MCF 10A (cell line): ENCODE data around the gene SPATA6L. TPM values are rescaled to one million over a fixed set of nuclear protein-coding genes. Genes with fewer than 3 reads are reported as not detected.

Experiments
- BruUV-seq: library from RNA; stranded (reverse); fragments of 400-500 nt; replicated peaks from 2 replicates; lab custom pipeline; 2021; lab: Mats Ljungman, UMichigan
- CTCF ChIA-PET: fragments of 300-600 bp; sonication (Branson Sonifier 250); formaldehyde crosslinking; extraction: SDS; loops from one replicate; lab custom pipeline; 2021; ENCODE audit warnings: antibody characterized with exemption, inconsistent platforms; lab: Yijun Ruan, JAX
- POLR2A ChIA-PET: fragments of 300-600, 350-650 bp; sonication (Branson Sonifier 250); formaldehyde crosslinking; extraction: SDS; loops from one replicate; lab custom pipeline; 2020; ENCODE audit warnings: antibody characterized with exemption, inconsistent platforms; lab: Yijun Ruan, JAX
- DNase-seq: peaks from one replicate; pipeline ENCODE4 v3.0.0-alpha.2; 2018; ENCODE audit not compliant: unreplicated experiment
- H3K27ac Mint-ChIP-seq: one replicate; pipeline ENCODE4 v1.8.0; 2022; ENCODE audit warnings: mild to moderate bottlenecking, low read depth, mixed read lengths; ENCODE audit not compliant: unreplicated experiment
- H3K27me3 Mint-ChIP-seq: one replicate; pipeline ENCODE4 v1.8.0; 2022; ENCODE audit warnings: mixed read lengths; ENCODE audit not compliant: insufficient read depth, unreplicated experiment
- H3K36me3 Mint-ChIP-seq: one replicate; pipeline ENCODE4 v1.8.0; 2022; ENCODE audit warnings: mild to moderate bottlenecking, moderate library complexity, mixed read lengths; ENCODE audit not compliant: insufficient read depth, unreplicated experiment
- H3K4me1 Mint-ChIP-seq: one replicate; pipeline ENCODE4 v1.8.0; 2022; ENCODE audit warnings: mixed read lengths; ENCODE audit not compliant: insufficient read depth, unreplicated experiment
- H3K4me3 Mint-ChIP-seq: one replicate; pipeline ENCODE4 v1.8.0; 2022; ENCODE audit warnings: mild to moderate bottlenecking, moderate library complexity, mixed read lengths; ENCODE audit not compliant: unreplicated experiment
- H3K9me3 Mint-ChIP-seq: one replicate; pipeline ENCODE4 v1.8.0; 2022; ENCODE audit warnings: mixed read lengths; ENCODE audit not compliant: unreplicated experiment
- intact Hi-C: fragments of 100-400 bp; cut with micrococcal nuclease; formaldehyde crosslinking; loops from 2 replicates; pipeline ENCODE4 v1.14.1; 2022
- total RNA-seq: library from RNA; stranded (reverse); gene quantifications from 2 replicates; pipeline ENCODE4 v1.2.3, GENCODE V29; 2022
- TF ChIP-seq, protein P1 (sequence below): fragments of 200-600 bp; IDR thresholded peaks from one replicate; pipeline ENCODE4 v1.8.0; 2022; ENCODE audit warnings: antibody characterized with exemption, mild to moderate bottlenecking; ENCODE audit not compliant: unreplicated experiment

The SPATA6L gene
- total RNA-seq, 1 experiment from 2014 or later: 5.5 TPM

DNA sequence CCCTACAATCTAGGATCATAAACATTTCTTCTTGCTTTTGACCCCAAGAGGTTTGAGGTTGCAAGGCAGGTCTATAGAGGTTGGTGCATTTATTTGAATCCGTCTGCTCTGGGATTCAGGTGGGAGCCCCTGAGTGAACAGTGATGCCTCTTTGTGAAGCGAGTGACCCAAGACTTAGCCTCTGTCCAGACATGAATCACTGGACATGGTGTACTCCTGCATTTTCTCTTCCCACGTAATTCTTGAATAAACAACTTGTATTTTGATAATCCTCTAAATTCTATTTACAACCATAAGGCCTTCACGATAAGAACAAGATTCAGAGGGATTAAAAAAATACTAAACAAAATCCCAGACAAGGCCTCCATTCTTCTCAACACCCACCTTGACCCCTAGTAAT, 71.7 kb downstream of the SPATA6L start:
- H3K27me3 Mint-ChIP-seq: no peaks in the 10 kb centered on the region
- DNase-seq: no peak
- no peak overlapping the region for H3K4me3 Mint-ChIP-seq
- no peaks in the 10 kb centered on the region for H3K4me1 Mint-ChIP-seq
- H3K36me3 Mint-ChIP-seq: no peaks in the 10 kb centered on the region
- H3K27ac Mint-ChIP-seq: no peak overlapping the region
- TF ChIP-seq, protein P1, sequence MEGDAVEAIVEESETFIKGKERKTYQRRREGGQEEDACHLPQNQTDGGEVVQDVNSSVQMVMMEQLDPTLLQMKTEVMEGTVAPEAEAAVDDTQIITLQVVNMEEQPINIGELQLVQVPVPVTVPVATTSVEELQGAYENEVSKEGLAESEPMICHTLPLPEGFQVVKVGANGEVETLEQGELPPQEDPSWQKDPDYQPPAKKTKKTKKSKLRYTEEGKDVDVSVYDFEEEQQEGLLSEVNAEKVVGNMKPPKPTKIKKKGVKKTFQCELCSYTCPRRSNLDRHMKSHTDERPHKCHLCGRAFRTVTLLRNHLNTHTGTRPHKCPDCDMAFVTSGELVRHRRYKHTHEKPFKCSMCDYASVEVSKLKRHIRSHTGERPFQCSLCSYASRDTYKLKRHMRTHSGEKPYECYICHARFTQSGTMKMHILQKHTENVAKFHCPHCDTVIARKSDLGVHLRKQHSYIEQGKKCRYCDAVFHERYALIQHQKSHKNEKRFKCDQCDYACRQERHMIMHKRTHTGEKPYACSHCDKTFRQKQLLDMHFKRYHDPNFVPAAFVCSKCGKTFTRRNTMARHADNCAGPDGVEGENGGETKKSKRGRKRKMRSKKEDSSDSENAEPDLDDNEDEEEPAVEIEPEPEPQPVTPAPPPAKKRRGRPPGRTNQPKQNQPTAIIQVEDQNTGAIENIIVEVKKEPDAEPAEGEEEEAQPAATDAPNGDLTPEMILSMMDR: no peak
- H3K9me3 Mint-ChIP-seq: no peaks in the 10 kb centered on the region
- POLR2A ChIA-PET: no interaction called here
- CTCF ChIA-PET: no interaction called here
- intact Hi-C loops: no loop called here
- BruUV-seq: no TSS peak

DNA sequence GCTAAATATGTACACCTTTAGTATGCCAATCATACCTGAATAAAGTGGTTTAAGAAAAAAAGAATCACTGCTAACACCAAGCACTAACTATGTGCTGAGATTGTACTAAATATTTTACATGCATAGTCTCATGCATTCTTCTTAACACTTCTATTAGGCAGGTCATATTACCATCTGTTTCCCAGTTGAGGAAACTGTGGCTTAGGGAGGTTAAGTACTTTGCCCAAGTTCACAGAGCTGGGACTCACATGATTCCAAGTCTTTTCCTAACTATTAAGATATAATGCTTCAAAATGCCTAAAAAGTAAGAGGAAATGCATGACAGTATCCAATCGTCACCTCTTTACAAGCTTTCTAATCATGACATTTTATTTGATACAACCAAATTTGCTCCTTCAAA, 73.4 kb downstream of the SPATA6L start:
- POLR2A ChIA-PET: no interaction called here
- no peaks in the 10 kb centered on the region for H3K4me1 Mint-ChIP-seq
- TF ChIP-seq, protein P1: no peak
- H3K27ac Mint-ChIP-seq: no peak overlapping the region
- BruUV-seq: no TSS peak
- no peaks in the 10 kb centered on the region for H3K27me3 Mint-ChIP-seq
- no peak overlapping the region for H3K4me3 Mint-ChIP-seq
- H3K9me3 Mint-ChIP-seq: no peaks in the 10 kb centered on the region
- intact Hi-C loops: no loop called here
- no peaks in the 10 kb centered on the region for H3K36me3 Mint-ChIP-seq
- DNase-seq: no peak
- CTCF ChIA-PET: interaction anchor here (3.6 kb wide), 1 partner anchor 11 kb away, joined by 15 read pairs; no protein-coding TSS in a partner anchor

DNA sequence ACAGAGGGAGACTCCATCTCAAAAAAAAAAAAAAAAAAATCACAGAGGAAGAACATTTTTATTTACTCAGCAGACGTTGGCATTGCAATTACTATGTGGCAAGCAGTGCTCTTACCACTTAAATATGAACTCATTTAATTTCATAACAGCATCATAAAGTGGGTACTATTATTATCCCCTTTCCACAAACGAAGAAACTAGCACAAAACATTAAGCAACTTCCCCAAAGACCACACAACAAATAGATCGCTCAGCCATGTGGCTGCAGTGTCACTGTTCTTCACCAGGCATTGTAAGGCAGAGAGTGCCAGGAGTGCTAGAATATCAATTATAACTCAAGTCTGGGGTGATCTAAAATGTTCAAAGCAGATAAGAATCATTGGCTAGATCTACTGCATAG, 74.0 kb downstream of the SPATA6L start:
- H3K4me1 Mint-ChIP-seq: no peaks in the 10 kb centered on the region
- no peaks in the 10 kb centered on the region for H3K9me3 Mint-ChIP-seq
- POLR2A ChIA-PET: no interaction called here
- no peak overlapping the region for H3K4me3 Mint-ChIP-seq
- no peak for DNase-seq
- H3K27me3 Mint-ChIP-seq: no peaks in the 10 kb centered on the region
- intact Hi-C loops: no loop called here
- TF ChIP-seq, protein P1: no peak
- no TSS peak for BruUV-seq
- CTCF ChIA-PET: interaction anchor here (3.6 kb wide), 1 partner anchor 12 kb away, joined by 15 read pairs; no protein-coding TSS in a partner anchor
- no peak overlapping the region for H3K27ac Mint-ChIP-seq
- no peaks in the 10 kb centered on the region for H3K36me3 Mint-ChIP-seq

DNA sequence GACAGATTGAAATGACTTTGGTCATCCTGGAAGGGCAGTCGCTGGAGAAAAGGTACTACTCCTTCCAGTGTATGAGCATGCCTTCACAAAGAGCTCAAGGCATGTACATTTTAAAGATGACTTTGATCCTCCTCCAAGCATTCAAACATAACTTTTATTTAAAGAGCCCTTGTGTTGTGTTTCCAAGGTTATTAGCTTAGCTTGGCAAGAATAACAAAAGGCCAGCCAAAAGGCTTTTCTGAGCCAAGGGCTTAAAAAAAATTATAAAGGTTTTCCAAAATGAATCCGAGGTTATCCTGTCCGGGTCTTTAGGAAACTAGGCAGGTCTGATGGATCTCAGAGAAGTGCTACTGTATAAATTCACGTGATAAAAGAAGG, 75.2 kb downstream of the SPATA6L start:
- H3K27ac Mint-ChIP-seq: no peak overlapping the region
- intact Hi-C loops: no loop called here
- no peaks in the 10 kb centered on the region for H3K36me3 Mint-ChIP-seq
- no TSS peak for BruUV-seq
- no peak overlapping the region for H3K4me3 Mint-ChIP-seq
- TF ChIP-seq, protein P1: no peak
- no peaks in the 10 kb centered on the region for H3K9me3 Mint-ChIP-seq
- H3K27me3 Mint-ChIP-seq: no peaks in the 10 kb centered on the region
- DNase-seq: no peak
- no peaks in the 10 kb centered on the region for H3K4me1 Mint-ChIP-seq
- ChIA-PET CTCF (interaction anchor here (1.0 to 3.6 kb wide), 2 partner anchors 13 to 183 kb away, joined by 3 to 15 read pairs; no protein-coding TSS in a partner anchor), POLR2A (no interaction called here)
